GM18868 (cell line): ENCODE measurements around the gene CYP4A22.
A peak's percentile ranks its signal among the peaks of the same experiment; 100 is the strongest.
"Not testable (repeated sequence)": the region's sequence is repeated elsewhere in the genome, so short reads cannot be mapped to it uniquely, and the experiment has no call there.

Experiments used
- ATAC-seq: cut with Tn5 transposase; IDR thresholded peaks from one replicate; pipeline ENCODE4 v1.9.1; 2021; ENCODE audit warnings: mild to moderate bottlenecking, moderate library complexity; ENCODE audit not compliant: unreplicated experiment

Gene CYP4A22

DNA sequence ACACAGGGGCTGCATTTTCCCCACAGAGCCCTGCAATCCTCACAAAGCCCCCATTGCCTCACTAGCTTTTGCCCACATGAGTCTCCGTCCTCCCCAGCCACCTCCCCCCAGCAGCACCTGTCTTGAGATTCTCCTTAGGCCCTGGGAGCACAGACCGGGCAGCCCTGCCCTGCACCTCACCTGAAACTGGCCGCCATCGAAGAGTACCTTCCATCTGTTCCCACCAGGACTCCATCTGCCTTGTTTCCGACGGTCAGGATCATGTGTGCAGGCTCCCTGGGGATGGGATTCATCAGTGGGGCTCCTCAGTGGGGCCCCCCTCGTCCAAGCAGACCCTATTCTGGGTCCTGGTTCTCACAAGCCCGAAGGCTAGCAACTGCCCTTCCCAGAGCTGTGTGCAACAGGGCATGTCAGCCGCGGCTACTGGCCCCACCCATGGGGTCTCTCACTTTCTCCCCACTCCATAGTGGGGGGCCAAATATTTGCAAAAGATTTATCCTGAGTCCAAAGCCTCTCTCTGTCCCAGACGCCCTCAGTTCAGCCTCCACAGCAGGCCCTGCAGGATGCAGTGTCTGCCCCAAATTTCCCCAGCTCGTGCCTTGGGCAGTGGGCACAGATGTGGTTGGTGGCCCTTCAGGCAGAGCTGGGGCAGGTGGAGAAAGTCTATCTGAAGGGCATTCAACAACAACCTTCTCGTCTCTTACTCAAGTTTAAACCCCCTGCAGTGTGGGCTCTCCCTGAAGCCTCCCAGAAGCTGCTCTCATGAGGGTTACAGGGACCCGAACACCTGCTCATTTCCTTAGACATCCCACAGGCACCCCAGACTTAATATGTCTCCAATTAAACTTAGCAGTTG, 47.8 kb downstream of the CYP4A22 start:
- no peak for ATAC-seq

DNA sequence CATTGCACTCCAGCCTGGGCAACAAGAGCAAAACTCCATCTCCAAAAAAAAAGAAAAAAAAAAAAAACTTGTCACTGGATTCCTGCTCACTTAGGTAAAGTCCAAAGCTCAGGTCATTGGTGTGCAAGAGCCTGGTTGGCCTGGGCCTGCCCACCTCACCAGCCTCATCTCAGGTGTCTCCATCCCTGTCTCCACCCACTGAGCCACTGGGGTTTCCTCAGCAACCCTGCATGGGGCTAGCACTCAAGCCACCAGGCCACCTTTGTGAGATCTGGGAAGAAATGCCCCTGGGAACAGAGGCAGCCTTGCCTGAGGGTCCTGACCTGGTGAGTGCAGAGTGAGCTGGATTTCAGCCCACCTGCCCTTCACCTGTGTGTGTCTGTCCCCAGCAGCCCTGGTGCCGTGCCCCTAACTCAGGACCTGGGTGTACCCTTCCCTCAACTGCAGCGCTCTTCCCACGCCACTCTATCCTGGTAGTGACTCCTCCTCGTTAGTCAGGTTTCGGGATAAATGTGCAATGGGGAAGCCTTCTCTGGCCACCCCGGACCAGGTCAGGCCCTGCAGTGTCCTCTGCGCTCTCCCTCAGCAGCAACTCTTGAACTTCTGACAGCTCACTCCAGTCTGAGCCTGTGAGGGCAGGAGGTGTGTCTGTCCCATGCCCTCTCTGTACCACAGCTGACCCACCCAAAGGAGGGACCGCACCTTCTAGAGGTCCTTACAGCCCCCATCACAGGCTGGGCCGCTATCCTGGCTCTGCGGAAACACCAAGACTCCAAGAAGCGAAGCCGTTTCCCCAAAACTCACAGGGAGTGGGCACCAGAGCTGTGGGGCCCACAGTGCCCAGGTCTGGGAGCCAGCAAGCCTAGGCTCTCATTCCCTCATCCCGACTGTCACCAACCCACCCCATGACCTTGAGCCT, 49.3 kb downstream of the CYP4A22 start:
- ATAC-seq = no peak

DNA sequence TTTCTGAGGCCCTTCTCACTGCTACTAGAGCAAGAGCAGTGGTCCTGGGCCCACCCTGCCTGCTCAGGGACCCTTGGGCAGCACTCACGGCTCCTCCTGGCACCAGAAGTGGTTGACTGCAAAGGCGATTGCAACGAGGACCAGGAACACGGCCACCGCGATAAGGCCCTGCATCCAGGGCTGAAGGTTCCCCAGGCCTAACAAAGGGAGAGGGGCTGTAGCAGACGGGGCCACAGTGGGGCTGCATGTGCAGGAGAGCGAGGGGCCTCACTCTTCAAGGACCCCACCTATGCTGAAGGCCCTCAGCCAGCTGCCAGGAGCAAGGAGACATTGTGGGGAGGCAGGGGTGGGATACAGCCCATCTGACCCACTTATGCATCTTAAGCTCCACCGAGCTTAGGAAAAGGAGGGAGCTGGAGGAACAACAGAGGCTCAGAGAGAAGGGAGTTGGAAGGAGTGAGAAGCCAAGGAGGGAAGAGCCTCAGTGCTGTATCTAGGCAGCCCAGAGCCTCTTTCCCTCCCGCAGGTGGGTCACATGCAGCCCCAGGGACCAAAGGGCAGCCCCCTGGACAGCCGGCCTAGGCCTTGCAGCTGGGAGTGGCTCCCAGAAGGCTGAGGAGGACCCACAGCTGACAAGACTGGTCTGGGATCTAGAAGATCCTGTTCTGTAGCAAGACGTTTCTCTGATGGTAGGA, 50.1 kb downstream of the CYP4A22 start:
- ATAC-seq = no peak

DNA sequence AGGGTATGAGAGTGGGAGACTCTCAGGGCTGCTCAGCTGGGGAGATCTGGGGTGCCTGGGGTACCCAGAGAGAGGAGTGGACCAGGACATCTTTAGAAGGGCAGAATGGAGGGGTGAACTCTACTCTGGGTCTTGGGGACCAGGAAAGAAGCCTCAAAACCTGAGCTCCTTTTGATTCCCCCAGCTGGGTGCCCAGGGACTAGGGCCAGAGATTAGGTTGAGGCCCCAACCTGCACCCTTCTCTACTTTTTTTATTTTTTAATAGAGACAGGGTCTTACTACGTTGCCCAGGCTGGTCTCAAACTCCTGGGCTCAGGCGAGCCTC, 50.6 kb downstream of the CYP4A22 start:
- ATAC-seq = no peak

DNA sequence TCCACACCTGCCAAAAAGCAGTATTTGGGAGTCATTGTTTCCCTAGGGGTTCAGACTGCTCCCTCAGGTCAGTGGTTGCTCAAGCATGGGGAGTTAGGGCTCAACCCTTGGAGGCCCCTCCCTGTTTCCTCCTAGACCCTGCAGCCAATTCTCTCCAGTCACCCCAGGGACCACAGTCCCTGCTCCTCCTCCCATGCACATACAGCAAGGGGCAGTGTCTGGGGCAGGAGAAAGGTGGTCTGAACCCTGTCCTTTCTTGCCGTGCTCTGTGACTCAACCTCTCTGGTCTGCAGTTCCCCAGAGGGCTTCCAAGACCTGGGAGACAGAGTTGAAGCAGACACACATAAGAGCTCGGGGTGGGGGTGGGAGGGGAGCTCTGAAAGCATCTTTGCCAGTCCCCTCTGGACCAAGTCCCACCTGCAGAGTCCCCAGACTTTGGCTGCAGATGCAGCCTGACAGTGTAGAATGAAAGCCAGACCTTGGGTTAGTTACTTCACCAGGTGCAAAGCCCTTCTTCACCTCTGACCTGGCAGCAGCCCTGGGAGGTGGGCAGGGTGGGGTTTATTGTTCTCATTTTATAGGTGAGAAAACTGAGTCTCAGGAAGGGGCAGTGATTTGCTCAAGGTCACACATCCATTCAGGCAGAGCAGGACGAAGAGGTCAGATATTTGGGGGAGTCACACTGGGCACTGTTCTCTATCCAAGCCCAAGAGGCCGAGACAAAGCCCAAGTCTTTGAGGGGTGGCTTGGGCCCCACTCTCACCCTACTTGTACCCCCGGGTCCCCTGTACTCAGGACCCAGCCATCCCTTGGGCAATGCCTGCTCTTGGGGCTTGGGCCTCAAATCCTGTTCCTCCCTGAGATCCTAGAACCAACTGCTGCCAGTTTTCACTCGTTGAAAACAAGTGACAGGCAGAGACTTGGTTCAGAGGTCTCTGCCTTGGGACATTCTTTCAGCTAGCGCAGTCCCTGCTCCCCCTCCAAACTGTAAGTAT, 51.8 kb downstream of the CYP4A22 start:
- no peak for ATAC-seq

DNA sequence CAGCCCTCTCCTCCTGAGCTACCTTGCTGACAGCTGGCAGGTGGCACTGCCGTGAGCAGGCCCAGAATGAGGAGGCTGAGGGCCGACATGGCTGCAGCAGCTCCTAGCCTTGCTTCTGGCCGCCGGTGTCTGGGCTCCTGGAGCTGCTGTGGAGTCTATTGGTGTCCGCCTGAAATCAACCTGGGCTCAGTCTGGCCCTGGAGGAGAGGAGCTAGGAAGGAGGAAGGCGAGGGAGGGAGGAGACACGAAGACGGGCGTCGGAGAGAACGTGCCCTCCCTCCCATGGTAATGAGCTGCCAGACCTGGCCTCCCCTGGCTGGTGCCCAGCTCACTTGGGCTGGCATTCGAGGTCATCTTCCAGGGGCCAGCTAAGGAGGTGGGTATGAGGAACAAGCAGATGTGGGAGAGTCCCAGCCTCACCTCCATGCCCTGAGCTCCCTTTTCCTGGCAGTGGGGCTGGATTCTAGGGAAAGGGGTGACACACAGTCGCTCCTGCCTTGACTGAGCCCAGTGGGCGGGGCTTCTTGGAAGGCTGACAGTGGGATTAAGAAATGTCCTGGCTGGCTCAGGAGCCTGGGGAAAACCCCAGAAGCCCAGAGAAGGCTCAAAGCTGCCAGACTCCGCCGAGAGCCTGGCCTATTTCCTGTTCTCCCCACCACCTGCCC, 52.7 kb downstream of the CYP4A22 start, which contains the start of gene PDZK1IP1:
PDZK1IP1 (minus strand) TSS at position 193 of the 665 bp plus-strand sequence; CDS start at position 89, 104 bp downstream.
- no peak for ATAC-seq

DNA sequence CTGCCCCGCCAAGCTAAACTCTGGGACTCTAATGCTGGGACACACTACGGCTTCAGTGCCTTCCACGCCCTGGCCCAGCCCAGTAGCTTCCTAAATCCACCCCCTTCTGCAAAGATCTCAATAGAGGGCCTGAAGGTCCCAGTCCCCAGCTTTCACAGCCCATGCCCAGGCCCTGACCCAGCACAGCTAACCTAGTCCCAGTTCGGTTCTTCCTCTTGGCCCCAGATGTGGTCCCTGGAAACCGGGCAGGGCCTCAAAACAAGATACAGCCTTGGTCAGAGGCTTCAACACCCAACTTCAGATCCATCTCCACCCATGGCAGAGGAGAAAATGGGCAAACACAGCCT, 53.2 kb downstream of the CYP4A22 start:
- ATAC-seq = no peak

DNA sequence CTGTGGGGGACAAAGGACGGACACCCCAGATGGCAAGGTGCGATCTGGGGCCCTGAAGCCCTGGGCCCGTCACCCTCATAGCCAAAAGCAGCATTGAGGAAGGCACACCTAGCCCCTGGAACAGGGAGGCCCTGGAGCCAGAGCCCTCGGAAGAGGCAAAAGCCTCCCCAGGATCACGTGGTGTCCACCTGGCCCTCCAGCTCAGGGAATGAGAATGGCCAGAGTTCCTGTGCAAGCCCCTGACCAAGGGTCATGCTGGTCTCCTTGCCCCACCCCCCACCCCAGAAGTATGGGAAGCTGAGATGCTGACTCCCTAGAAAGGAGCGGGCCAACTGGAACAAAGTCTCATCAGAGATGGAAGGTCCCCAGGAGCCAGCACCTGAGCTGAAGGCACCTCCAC, 53.6 kb downstream of the CYP4A22 start:
- ATAC-seq = no peak

DNA sequence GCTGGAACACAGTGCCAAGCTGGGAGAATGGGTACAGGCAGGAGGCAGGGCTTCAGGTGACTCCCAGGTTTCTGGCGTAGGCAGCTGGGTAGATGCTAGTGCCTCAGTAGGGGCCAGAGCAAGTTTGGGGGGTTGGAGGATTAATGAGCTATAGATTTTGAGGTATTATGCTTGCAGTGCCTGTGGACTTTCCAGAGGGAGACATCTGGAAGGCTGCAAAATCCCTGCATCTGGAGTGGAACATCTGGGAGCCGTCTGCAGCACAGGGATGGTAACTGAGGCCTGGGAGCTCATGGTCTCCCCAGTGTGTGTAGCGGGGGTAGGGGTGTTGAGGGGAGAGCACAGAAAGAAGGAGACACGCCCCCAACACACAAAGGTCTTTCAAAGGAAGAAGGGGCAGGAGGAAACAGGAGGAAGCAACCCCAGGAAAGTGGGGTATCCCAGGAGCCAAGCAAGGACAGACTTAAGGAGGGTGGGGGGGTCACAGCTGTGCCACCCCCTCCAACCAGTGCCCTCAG, 54.8 kb downstream of the CYP4A22 start:
- no peak for ATAC-seq

DNA sequence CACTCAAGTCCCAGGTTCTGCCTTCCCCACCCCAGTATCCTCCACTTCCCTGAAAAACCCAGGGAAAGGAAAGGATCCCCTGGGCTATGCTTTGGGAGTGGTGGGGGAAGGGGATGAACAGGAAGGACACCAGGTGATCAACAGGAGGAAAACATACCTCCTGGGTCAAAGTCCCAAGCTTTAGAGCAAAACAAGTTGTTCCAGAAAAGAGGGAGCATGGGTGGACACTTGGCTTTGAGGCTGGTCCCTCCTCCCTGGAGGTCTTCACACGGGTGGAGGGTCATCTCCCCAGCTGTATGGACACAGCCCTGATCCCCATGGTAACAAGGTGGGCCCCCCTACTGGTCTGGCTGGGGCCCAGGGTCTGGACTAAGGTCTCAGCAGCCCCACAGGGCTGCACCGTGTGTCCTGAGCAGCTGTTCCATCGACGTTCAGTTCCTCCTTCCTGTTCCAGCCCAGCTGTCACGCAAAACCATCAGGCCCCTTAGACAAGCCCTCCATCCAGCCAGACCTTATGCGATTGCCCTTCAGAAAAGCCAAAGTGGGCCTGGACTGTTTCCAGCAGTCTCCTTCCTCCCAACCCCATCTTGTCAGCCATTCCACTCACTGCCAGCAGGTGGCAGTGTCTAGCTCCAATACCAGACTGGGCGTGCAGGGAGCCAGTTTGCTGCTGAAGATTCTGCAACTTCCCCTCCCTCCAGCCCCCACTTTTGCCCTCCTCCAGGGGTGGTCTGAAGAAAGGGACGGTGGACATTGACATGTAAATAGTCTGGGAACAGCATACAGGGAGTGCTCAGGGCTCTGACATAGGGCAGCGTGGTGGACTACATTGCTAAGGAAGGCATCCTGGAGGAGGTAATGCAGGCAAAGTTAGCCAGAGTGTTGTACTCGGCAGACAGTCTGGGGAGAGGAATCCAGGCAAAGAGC, 55.5 kb downstream of the CYP4A22 start:
- peak; percentile 80 for ATAC-seq

DNA sequence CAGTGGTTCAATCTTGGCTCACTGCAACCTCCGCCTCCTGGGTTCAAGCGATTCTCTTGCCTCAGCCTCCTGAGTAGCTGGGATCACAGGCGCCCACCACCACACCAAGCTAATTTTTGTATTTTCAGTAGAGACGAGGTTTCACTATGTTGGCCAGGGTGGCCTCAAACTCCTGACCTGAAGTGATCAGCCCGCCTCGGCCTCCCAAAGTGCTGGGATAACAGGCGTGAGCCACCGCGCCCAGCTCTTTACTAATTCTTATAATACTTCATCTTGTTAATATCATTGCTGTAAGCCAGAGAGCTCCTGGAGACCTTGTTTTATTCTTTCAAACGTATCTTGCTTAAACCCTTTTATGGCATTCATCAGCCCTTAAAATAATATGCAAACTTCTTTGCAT, 56.3 kb downstream of the CYP4A22 start:
- ATAC-seq = not testable (repeated sequence)

DNA sequence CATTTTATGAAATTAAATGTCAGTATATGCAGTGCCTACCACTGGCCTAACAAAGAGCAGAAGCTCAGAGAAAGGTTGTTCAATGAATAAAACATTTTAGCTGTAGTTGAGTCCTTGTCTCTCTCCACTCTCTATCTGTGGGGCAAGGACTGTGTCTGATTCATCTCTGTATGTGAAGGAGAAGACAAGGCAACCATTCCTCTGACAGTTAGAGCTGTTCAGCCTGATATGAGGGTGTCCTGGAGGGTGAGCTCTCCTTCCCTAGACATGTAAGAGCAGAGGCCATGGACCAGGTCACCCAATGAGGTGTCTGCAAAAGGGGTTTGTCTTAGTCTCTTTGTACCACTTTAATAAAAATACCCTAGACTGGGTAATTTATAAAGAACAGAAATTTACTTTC, 57.1 kb downstream of the CYP4A22 start:
- ATAC-seq = no peak

DNA sequence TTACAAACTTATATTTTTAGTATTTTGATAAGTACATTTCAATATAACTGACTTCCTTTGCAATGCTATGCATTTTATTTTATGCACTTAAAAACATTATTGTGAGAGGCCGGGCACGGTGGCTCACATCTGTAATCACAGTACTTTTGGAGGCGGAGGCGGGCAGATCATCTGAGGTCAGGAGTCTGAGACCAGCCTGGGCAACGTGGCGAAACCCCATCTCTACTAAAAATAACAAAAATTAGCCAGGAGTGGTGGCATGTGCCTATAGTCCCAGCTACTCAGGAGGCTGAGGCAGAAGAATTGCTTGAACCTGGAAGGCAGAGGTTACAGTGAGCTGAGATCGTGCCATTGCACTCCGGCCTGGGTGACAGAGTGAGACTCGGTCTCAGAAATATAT, 58.7 kb downstream of the CYP4A22 start:
- not testable (repeated sequence) for ATAC-seq

DNA sequence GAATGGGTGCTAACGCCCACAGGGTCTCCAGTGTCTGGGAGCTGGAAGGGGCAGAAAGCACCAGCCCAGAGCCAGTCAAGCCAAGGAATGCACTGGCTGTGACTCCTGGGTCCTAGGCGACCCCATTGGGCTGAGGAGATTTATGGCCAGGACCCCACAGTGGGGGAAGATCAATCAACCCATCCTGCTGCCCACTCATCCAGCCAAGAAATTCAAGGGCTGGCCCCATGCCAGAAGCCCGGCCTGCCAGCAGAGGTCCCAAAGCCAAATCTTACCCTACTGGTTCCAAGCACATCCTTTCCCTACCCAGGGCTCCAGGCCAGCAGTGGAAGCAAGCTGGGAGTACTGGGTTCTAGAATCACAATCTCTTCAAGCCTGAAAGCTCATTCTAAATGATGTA, 59.4 kb downstream of the CYP4A22 start:
- ATAC-seq = no peak

DNA sequence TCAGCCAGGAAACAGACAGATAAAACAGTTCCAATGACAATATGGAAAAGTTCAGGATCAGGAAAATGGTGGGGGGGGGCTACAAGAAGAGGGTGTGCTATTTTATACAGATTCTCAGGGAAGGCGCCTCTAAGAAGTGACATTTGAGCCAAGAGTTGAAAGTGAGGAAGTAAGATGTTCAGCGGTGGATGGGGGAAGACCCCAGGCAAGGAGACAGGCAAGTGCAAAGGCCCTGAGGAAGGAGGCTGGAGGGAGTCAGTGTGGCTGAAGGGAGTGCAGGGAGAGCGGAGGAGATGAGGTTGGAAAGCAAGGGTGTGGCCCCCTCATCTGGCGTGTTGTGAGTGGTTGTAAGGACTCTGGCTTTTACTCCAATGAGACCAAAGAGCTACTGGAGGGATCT, 61.0 kb downstream of the CYP4A22 start:
- no peak for ATAC-seq
